ENCODE data around the gene ATRNL1.

DNA sequence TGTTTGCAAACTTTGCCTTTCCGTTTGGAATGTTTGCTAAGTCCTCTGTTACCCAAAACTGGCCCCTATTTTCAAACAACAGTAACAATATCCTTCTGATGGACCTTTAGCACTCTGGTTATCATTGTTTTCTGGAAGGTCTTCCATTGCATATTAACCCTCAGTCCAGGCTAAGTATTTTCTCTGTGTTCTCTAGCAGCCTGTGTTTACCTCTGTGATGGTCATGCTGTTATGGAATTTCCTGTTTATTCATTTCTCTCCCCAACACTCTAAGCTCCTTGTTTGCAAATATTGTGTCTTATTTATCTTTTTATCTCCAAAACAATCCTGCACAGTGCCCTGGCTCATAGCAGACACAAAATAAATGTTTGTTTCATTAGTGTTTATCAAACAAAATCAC, 560.3 kb downstream of the ATRNL1 start:
- no peak for TF ChIP-seq SP1 (IDR thresholded peaks at IDR 0.05)
- TF ChIP-seq FOXK2 (IDR thresholded peaks at IDR 0.05), result no peak
- TF ChIP-seq LEF1 (IDR thresholded peaks at IDR 0.05; ENCODE audit: borderline replicate concordance), result no peak
- no peak for TF ChIP-seq NFRKB (IDR thresholded peaks at IDR 0.05)
- TF ChIP-seq TARDBP (IDR thresholded peaks at IDR 0.05), result no peak
- no peak for TF ChIP-seq L3MBTL2 (conservative IDR thresholded peaks at IDR 0.05)
- TF ChIP-seq ARNT (IDR thresholded peaks at IDR 0.05), result no peak
- TF ChIP-seq HDGF (IDR thresholded peaks at IDR 0.05; ENCODE audit: borderline replicate concordance), result no peak
- no peak for TF ChIP-seq FOXA1 (IDR thresholded peaks at IDR 0.05)
- TF ChIP-seq ELF4 (IDR thresholded peaks at IDR 0.05), result no peak
- no peak for TF ChIP-seq FOXM1 (IDR thresholded peaks at IDR 0.05; ENCODE audit: borderline replicate concordance)
- no peak for TF ChIP-seq SUZ12 (IDR thresholded peaks at IDR 0.05)
- TF ChIP-seq BHLHE40 (IDR thresholded peaks at IDR 0.05; ENCODE audit: borderline replicate concordance), result no peak
- TF ChIP-seq, protein P1, sequence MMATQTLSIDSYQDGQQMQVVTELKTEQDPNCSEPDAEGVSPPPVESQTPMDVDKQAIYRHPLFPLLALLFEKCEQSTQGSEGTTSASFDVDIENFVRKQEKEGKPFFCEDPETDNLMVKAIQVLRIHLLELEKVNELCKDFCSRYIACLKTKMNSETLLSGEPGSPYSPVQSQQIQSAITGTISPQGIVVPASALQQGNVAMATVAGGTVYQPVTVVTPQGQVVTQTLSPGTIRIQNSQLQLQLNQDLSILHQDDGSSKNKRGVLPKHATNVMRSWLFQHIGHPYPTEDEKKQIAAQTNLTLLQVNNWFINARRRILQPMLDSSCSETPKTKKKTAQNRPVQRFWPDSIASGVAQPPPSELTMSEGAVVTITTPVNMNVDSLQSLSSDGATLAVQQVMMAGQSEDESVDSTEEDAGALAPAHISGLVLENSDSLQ (IDR thresholded peaks at IDR 0.05), result no peak
